Measurements from ENCODE around the gene VPS35.
"Not testable (repeated sequence)": the region's sequence is repeated elsewhere in the genome, so short reads cannot be mapped to it uniquely, and the experiment has no call there.

Gene VPS35

GRCh38 chr16:46712911-46713310, 23.9 kb upstream of the VPS35 start:
- DNase-seq (ENCODE audit: low spot score): no peak

- DNase-seq (ENCODE audit: low spot score): no peak
Measured at GRCh38 chr16:46711106-46712058, 22.4 kb upstream of the VPS35 start.

- no peak for DNase-seq (ENCODE audit: low spot score)
Measured at GRCh38 chr16:46709469-46710005, 20.6 kb upstream of the VPS35 start.

GRCh38 chr16:46706642-46707041, 17.7 kb upstream of the VPS35 start:
- DNase-seq (ENCODE audit: low spot score): no peak

- no peak for DNase-seq (ENCODE audit: low spot score)
Measured at GRCh38 chr16:46702030-46702429, 13.1 kb upstream of the VPS35 start.

- DNase-seq (ENCODE audit: low spot score): no peak
Measured at GRCh38 chr16:46701615-46702014, 12.6 kb upstream of the VPS35 start.

- DNase-seq (ENCODE audit: low spot score): no peak
Measured at GRCh38 chr16:46700048-46700447, 11.1 kb upstream of the VPS35 start.

GRCh38 chr16:46696957-46697356, 8.0 kb upstream of the VPS35 start:
- DNase-seq (ENCODE audit: low spot score): no peak

- DNase-seq (ENCODE audit: low spot score): no peak
Measured at GRCh38 chr16:46695937-46696336, 7.0 kb upstream of the VPS35 start.

GRCh38 chr16:46693598-46693997, 4.6 kb upstream of the VPS35 start:
- DNase-seq (ENCODE audit: low spot score): no peak

- no peak for DNase-seq (ENCODE audit: low spot score)
Measured at GRCh38 chr16:46691726-46692125, 2.7 kb upstream of the VPS35 start.

GRCh38 chr16:46690281-46691178, 1.6 kb upstream of the VPS35 start:
- DNase-seq (ENCODE audit: low spot score): peak; percentile 38

GRCh38 chr16:46689365-46690280, 645 bp upstream of the VPS35 start, which contains the start of gene ORC6:
ORC6 (plus strand) TSS chr16:46689659; CDS start chr16:46689706, 47 bp downstream.
- DNase-seq (ENCODE audit: low spot score): peak; percentile 92

GRCh38 chr16:46688101-46688653, 801 bp downstream of the VPS35 start:
- DNase-seq (ENCODE audit: low spot score): no peak

GRCh38 chr16:46687486-46687885, 1.5 kb downstream of the VPS35 start:
- no peak for DNase-seq (ENCODE audit: low spot score)

GRCh38 chr16:46686815-46687473, 2.0 kb downstream of the VPS35 start:
- no peak for DNase-seq (ENCODE audit: low spot score)

- DNase-seq (ENCODE audit: low spot score): not testable (repeated sequence)
Measured at GRCh38 chr16:46681867-46682266, 7.1 kb downstream of the VPS35 start.

- not testable (repeated sequence) for DNase-seq (ENCODE audit: low spot score)
Measured at GRCh38 chr16:46677943-46678342, 11.0 kb downstream of the VPS35 start.

GRCh38 chr16:46673320-46674013, 15.5 kb downstream of the VPS35 start:
- DNase-seq (ENCODE audit: low spot score): peak; percentile 63

GRCh38 chr16:46662123-46662522, 26.9 kb downstream of the VPS35 start:
- DNase-seq (ENCODE audit: low spot score): no peak

All from kidney capillary endothelial cell (primary cell).